ENCODE measurements around the gene CDC42. TPM values are rescaled to one million over a fixed set of nuclear protein-coding genes. Genes with fewer than 3 reads are reported as not detected.
A peak's percentile ranks its signal among the peaks of the same experiment; 100 is the strongest.
"Not testable (repeated sequence)": the region's sequence is repeated elsewhere in the genome, so short reads cannot be mapped to it uniquely, and the experiment has no call there.

The CDC42 gene
- total and polyA plus RNA-seq, 2 of the 13 experiments (the other 11 are each of a cell fraction or from before 2014, with no cell fraction given), result 138 to 237 TPM

- 95% methylated on average over 6 of the region's 6 CpGs for WGBS (ENCODE audit: low lambda C conversion rate)
- no TSS peak for BruUV-seq (replicated peaks)
Measured at GRCh38 chr1:22089787-22090186, 37.3 kb downstream of the CDC42 start.

DNA sequence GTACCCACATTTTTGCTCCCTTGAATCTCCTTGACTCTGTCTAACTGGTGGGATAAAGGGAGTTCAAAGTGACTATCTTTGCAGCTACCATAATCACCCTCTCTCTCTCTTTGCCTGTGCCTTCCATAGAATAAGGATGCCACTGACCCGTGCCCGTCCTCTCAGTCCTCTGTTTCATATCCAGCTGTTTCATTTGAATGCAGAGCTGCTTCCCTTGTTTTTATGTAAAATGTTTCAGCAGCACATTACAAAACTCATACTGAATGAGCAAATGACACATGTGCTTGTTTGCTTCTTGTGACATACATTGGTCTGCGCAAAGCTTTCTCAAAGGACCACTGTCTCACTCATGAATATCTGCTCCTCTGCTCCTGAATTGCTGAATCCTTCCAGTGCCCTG, 38.4 kb downstream of the CDC42 start:
- Histone ChIP-seq H2AFZ (ENCODE audit: low read length) (no peak overlapping the region), H3K79me2 (ENCODE audit: insufficient read depth, low read length) (peaks cover 41% of the 10 kb centered on the region), H3K4me1 (ENCODE audit: insufficient read depth, low read length) (0 out of 2 replicates have a peak, but pooled peaks cover 6% of the 10 kb centered on the region), H3K9me3 (ENCODE audit: low read length) (no peaks in the 10 kb centered on the region), H3K4me2 (ENCODE audit: low read depth, low read length) (no peak overlapping the region), H3K4me3 (replicated peaks in 1 of 3; ENCODE audit: insufficient read depth in 1 of 3, low read depth in 2 of 3, low read length in 3 of 3) (no peak overlapping the region), H3K9ac (ENCODE audit: insufficient read depth, low read depth, low read length) (no peak overlapping the region), H3K36me3 (replicated peaks in 1 of 2; ENCODE audit: control insufficient read depth in 1 of 2, insufficient read depth in 2 of 2, low read length in 2 of 2) (peaks cover 8 to 79% of the 10 kb centered on the region in 2 experiments), H3K27ac (ENCODE audit: extremely low read length, insufficient read depth, low read length) (no peak overlapping the region), H4K20me1 (ENCODE audit: insufficient read depth, low read length) (peaks cover 40% of the 10 kb centered on the region), H3K27me3 (ENCODE audit: control insufficient read depth in 1 of 2, insufficient read depth in 2 of 2, low read length in 2 of 2) (no peaks in the 10 kb centered on the region)
- intact Hi-C loops (cut with micrococcal nuclease; ENCODE audit: unreplicated experiment) (no loop called here), in situ Hi-C loops (cut with HindIII; ENCODE audit: extremely low pct_ligation_motif_present, low pct_unique_long_range_greater_than_20kb) (no loop called here)
- no TSS peak for BruUV-seq (replicated peaks)
- FAIRE-seq, result no peak
- no peak for ATAC-seq
- DNase-seq (ENCODE audit: low spot score), result no peak
- CTCF ChIA-PET (ENCODE audit: low intra/inter-chr PET ratio, low total read pairs), result no interaction called here
- POLR2A ChIA-PET, result no interaction called here
- TF ChIP-seq SIX4 (CRISPR knock-in tag; IDR thresholded peaks at IDR 0.05) (no peak), ZNF558 (CRISPR knock-in tag; IDR thresholded peaks at IDR 0.05; ENCODE audit: borderline replicate concordance) (no peak), RBM22 (optimal IDR thresholded peaks at IDR 0.05; ENCODE audit: low read length) (peak; percentile 65)
- WGBS (ENCODE audit: low lambda C conversion rate), result 98% methylated on average over 3 of the region's 3 CpGs

More at GRCh38 chr1:22089787-22090186, 37.3 kb downstream of the CDC42 start:
- no peak overlapping the region for H3K9ac ChIP-seq (ENCODE audit: insufficient read depth, low read depth, low read length)
- intact Hi-C loops (cut with micrococcal nuclease; ENCODE audit: unreplicated experiment) (no loop called here), in situ Hi-C loops (cut with HindIII; ENCODE audit: extremely low pct_ligation_motif_present, low pct_unique_long_range_greater_than_20kb) (no loop called here)
- 0 out of 2 replicates have a peak, but pooled peaks cover 6% of the 10 kb centered on the region for H3K4me1 ChIP-seq (ENCODE audit: insufficient read depth, low read length)
- no peak overlapping the region for H3K4me3 ChIP-seq (replicated peaks in 1 of 3; ENCODE audit: insufficient read depth in 1 of 3, low read depth in 2 of 3, low read length in 3 of 3)
- H2AFZ ChIP-seq (ENCODE audit: low read length), result no peak overlapping the region
- H3K9me3 ChIP-seq (ENCODE audit: low read length), result no peaks in the 10 kb centered on the region
- DNase-seq (ENCODE audit: low spot score), result no peak
- no peak for FAIRE-seq
- H3K79me2 ChIP-seq (ENCODE audit: insufficient read depth, low read length), result peaks cover 44% of the 10 kb centered on the region
- H3K4me2 ChIP-seq (ENCODE audit: low read depth, low read length), result no peak overlapping the region
- no peaks in the 10 kb centered on the region for H3K27me3 ChIP-seq (ENCODE audit: control insufficient read depth in 1 of 2, insufficient read depth in 2 of 2, low read length in 2 of 2)
- no peak overlapping the region for H3K27ac ChIP-seq (ENCODE audit: extremely low read length, insufficient read depth, low read length)
- ATAC-seq, result no peak
- no peak for TF ChIP-seq ZFP41 (CRISPR knock-in tag; IDR thresholded peaks at IDR 0.05; ENCODE audit: borderline replicate concordance)
- TF ChIP-seq, protein P1, sequence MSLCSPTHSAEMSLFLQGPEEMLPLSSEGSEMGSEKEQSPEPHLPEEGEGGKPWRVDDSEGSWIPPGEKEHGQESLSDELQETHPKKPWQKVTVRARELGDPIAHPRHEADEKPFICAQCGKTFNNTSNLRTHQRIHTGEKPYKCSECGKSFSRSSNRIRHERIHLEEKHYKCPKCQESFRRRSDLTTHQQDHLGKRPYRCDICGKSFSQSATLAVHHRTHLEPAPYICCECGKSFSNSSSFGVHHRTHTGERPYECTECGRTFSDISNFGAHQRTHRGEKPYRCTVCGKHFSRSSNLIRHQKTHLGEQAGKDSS (CRISPR knock-in tag; IDR thresholded peaks at IDR 0.05; ENCODE audit: borderline replicate concordance, low read depth), result no peak
- H4K20me1 ChIP-seq (ENCODE audit: insufficient read depth, low read length), result peaks cover 42% of the 10 kb centered on the region
- ChIA-PET POLR2A (no interaction called here), CTCF (ENCODE audit: low intra/inter-chr PET ratio, low total read pairs) (no interaction called here)
- peaks cover 6 to 79% of the 10 kb centered on the region in 2 experiments for H3K36me3 ChIP-seq (replicated peaks in 1 of 2; ENCODE audit: control insufficient read depth in 1 of 2, insufficient read depth in 2 of 2, low read length in 2 of 2)

DNA sequence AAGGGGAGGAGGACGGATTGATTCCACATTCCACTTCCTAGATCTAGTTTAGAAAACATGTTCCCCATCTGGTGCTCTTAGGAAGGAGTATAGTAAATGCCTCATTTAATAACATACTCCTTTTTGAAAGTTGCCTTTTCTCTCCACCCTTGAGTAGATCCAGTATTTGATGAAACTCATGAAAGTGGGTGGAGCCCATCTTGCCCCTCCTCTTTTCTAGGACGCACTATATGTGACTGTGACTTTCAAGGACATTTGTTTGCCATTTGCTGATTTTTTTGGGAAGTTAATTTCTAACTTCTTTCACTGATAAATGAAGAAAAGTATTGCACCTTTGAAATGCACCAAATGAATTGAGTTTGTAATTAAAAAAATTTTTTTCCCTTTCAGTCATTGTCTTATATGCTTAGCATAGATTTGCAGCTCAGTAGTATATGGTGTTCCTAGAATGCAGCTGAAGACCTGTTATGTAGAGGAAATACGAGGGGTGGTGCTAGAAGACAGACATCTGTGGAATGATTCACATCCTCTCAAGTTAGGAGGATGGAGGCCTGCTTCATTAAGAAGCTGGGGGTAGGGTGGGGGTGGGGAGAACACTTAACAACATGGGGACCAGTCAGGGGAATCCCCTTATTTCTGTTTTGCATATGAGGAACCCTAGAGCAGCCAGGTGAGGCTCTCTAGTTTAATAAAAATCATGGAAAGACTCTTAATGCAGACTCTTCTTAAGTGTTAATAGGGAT, 39.7 kb downstream of the CDC42 start:
- POLR2A ChIA-PET; H3K4me1 ChIP-seq (ENCODE audit: insufficient read depth, low read length); intact Hi-C loops (cut with micrococcal nuclease; ENCODE audit: unreplicated experiment); H3K9ac ChIP-seq (ENCODE audit: insufficient read depth, low read depth, low read length); in situ Hi-C loops (cut with HindIII; ENCODE audit: extremely low pct_ligation_motif_present, low pct_unique_long_range_greater_than_20kb); ATAC-seq; H2AFZ ChIP-seq (ENCODE audit: low read length); H3K4me2 ChIP-seq (ENCODE audit: low read depth, low read length); CTCF ChIA-PET (ENCODE audit: low intra/inter-chr PET ratio, low total read pairs); H3K9me3 ChIP-seq (ENCODE audit: low read length); H3K27ac ChIP-seq (ENCODE audit: extremely low read length, insufficient read depth, low read length); H3K27me3 ChIP-seq (ENCODE audit: control insufficient read depth in 1 of 2, insufficient read depth in 2 of 2, low read length in 2 of 2); H3K4me3 ChIP-seq (replicated peaks in 1 of 3; ENCODE audit: insufficient read depth in 1 of 3, low read depth in 2 of 3, low read length in 3 of 3); FAIRE-seq; DNase-seq (ENCODE audit: low spot score): not testable (repeated sequence)
- Histone ChIP-seq H3K36me3 (replicated peaks in 1 of 2; ENCODE audit: control insufficient read depth in 1 of 2, insufficient read depth in 2 of 2, low read length in 2 of 2) (peaks cover 12 to 77% of the 10 kb centered on the region in 2 experiments), H3K79me2 (ENCODE audit: insufficient read depth, low read length) (peaks cover 36% of the 10 kb centered on the region), H4K20me1 (ENCODE audit: insufficient read depth, low read length) (peaks cover 36% of the 10 kb centered on the region)
- BruUV-seq (replicated peaks), result TSS peak; percentile 60
- 96% methylated on average over 2 of the region's 3 CpGs for WGBS (ENCODE audit: low lambda C conversion rate)

Measured in HepG2 (cell line).